ENCODE measurements around the gene CAPZB.
A peak's percentile ranks its signal among the peaks of the same experiment; 100 is the strongest.

Gene CAPZB

GRCh38 chr1:19407494-19408096 lies 77.7 kb downstream of the CAPZB start:
- Histone ChIP-seq H3K4me1 (ENCODE audit: control insufficient read depth, insufficient read depth, low read length) (peaks cover 47% of the 10 kb centered on the region), H3K36me3 (ENCODE audit: control insufficient read depth, insufficient read depth, low read length) (no peaks in the 10 kb centered on the region)

GRCh38 chr1:19406680-19407079 lies 78.7 kb downstream of the CAPZB start:
- peak overlapping the region; percentile 82 for H3K27ac ChIP-seq (ENCODE audit: insufficient read depth, low read depth, low read length, poor library complexity, severe bottlenecking)
- H3K36me3 ChIP-seq (ENCODE audit: control insufficient read depth, insufficient read depth, low read length): no peaks in the 10 kb centered on the region
- WGBS, 2 experiments: 97 to 98% methylated on average over 5 of the region's 5 CpGs
- no peaks in the 10 kb centered on the region for H3K9me3 ChIP-seq (ENCODE audit: control insufficient read depth, low read length)
- H3K27me3 ChIP-seq (ENCODE audit: control insufficient read depth, insufficient read depth, low read length, poor library complexity, severe bottlenecking): no peaks in the 10 kb centered on the region
- H3K4me1 ChIP-seq (ENCODE audit: control insufficient read depth, insufficient read depth, low read length): peaks cover 56% of the 10 kb centered on the region
- H3K4me3 ChIP-seq (ENCODE audit: insufficient read depth, low read depth, low read length): no peak overlapping the region

More at GRCh38 chr1:19407494-19408096, 77.7 kb downstream of the CAPZB start:
- no peak overlapping the region for H3K27ac ChIP-seq (ENCODE audit: insufficient read depth, low read depth, low read length, poor library complexity, severe bottlenecking)
- WGBS, 2 experiments: 85% methylated on average over 8 of the region's 8 CpGs
- no peaks in the 10 kb centered on the region for H3K27me3 ChIP-seq (ENCODE audit: control insufficient read depth, insufficient read depth, low read length, poor library complexity, severe bottlenecking)
- no peaks in the 10 kb centered on the region for H3K9me3 ChIP-seq (ENCODE audit: control insufficient read depth, low read length)
- no peak overlapping the region for H3K4me3 ChIP-seq (ENCODE audit: insufficient read depth, low read depth, low read length)

GRCh38 chr1:19405761-19406487 lies 79.4 kb downstream of the CAPZB start:
- no peaks in the 10 kb centered on the region for H3K27me3 ChIP-seq (ENCODE audit: control insufficient read depth, insufficient read depth, low read length, poor library complexity, severe bottlenecking)
- peak overlapping the region; percentile 82 for H3K27ac ChIP-seq (ENCODE audit: insufficient read depth, low read depth, low read length, poor library complexity, severe bottlenecking)
- H3K4me3 ChIP-seq (ENCODE audit: insufficient read depth, low read depth, low read length): no peak overlapping the region
- 35 to 43% methylated on average over 22 of the region's 22 CpGs for WGBS, 2 experiments
- no peaks in the 10 kb centered on the region for H3K9me3 ChIP-seq (ENCODE audit: control insufficient read depth, low read length)
- no peaks in the 10 kb centered on the region for H3K36me3 ChIP-seq (ENCODE audit: control insufficient read depth, insufficient read depth, low read length)
- peaks cover 62% of the 10 kb centered on the region for H3K4me1 ChIP-seq (ENCODE audit: control insufficient read depth, insufficient read depth, low read length)

GRCh38 chr1:19405195-19405760 lies 80.1 kb downstream of the CAPZB start:
- WGBS, 2 experiments: 77 to 83% methylated on average over 10 of the region's 10 CpGs
- Histone ChIP-seq H3K4me3 (ENCODE audit: insufficient read depth, low read depth, low read length) (no peak overlapping the region), H3K4me1 (ENCODE audit: control insufficient read depth, insufficient read depth, low read length) (peaks cover 68% of the 10 kb centered on the region), H3K36me3 (ENCODE audit: control insufficient read depth, insufficient read depth, low read length) (no peaks in the 10 kb centered on the region), H3K27me3 (ENCODE audit: control insufficient read depth, insufficient read depth, low read length, poor library complexity, severe bottlenecking) (no peaks in the 10 kb centered on the region), H3K9me3 (ENCODE audit: control insufficient read depth, low read length) (no peaks in the 10 kb centered on the region), H3K27ac (ENCODE audit: insufficient read depth, low read depth, low read length, poor library complexity, severe bottlenecking) (peak overlapping the region; percentile 82)

GRCh38 chr1:19404748-19405147 lies 80.6 kb downstream of the CAPZB start:
- H3K4me3 ChIP-seq (ENCODE audit: insufficient read depth, low read depth, low read length): no peak overlapping the region
- no peak overlapping the region for H3K27ac ChIP-seq (ENCODE audit: insufficient read depth, low read depth, low read length, poor library complexity, severe bottlenecking)
- H3K4me1 ChIP-seq (ENCODE audit: control insufficient read depth, insufficient read depth, low read length): peaks cover 73% of the 10 kb centered on the region
- H3K9me3 ChIP-seq (ENCODE audit: control insufficient read depth, low read length): no peaks in the 10 kb centered on the region
- H3K36me3 ChIP-seq (ENCODE audit: control insufficient read depth, insufficient read depth, low read length): no peaks in the 10 kb centered on the region
- H3K27me3 ChIP-seq (ENCODE audit: control insufficient read depth, insufficient read depth, low read length, poor library complexity, severe bottlenecking): no peaks in the 10 kb centered on the region
- WGBS, 2 experiments: 94 to 95% methylated on average over 5 of the region's 5 CpGs

- WGBS, 2 experiments: 94% methylated on average over 5 of the region's 5 CpGs
- Histone ChIP-seq H3K36me3 (ENCODE audit: control insufficient read depth, insufficient read depth, low read length) (no peaks in the 10 kb centered on the region), H3K9me3 (ENCODE audit: control insufficient read depth, low read length) (no peaks in the 10 kb centered on the region), H3K27me3 (ENCODE audit: control insufficient read depth, insufficient read depth, low read length, poor library complexity, severe bottlenecking) (no peaks in the 10 kb centered on the region), H3K4me1 (ENCODE audit: control insufficient read depth, insufficient read depth, low read length) (peaks cover 70% of the 10 kb centered on the region), H3K27ac (ENCODE audit: insufficient read depth, low read depth, low read length, poor library complexity, severe bottlenecking) (no peak overlapping the region), H3K4me3 (ENCODE audit: insufficient read depth, low read depth, low read length) (no peak overlapping the region)
Measured at GRCh38 chr1:19403256-19403655, 82.1 kb downstream of the CAPZB start.

- Histone ChIP-seq H3K4me3 (ENCODE audit: insufficient read depth, low read depth, low read length) (no peak overlapping the region), H3K9me3 (ENCODE audit: control insufficient read depth, low read length) (no peaks in the 10 kb centered on the region), H3K27ac (ENCODE audit: insufficient read depth, low read depth, low read length, poor library complexity, severe bottlenecking) (no peak overlapping the region), H3K36me3 (ENCODE audit: control insufficient read depth, insufficient read depth, low read length) (no peaks in the 10 kb centered on the region), H3K4me1 (ENCODE audit: control insufficient read depth, insufficient read depth, low read length) (peaks cover 60% of the 10 kb centered on the region), H3K27me3 (ENCODE audit: control insufficient read depth, insufficient read depth, low read length, poor library complexity, severe bottlenecking) (no peaks in the 10 kb centered on the region)
- 85 to 86% methylated on average over 7 of the region's 7 CpGs for WGBS, 2 experiments
Measured at GRCh38 chr1:19402031-19402813, 83.1 kb downstream of the CAPZB start.

GRCh38 chr1:19401535-19401889 lies 83.8 kb downstream of the CAPZB start:
- Histone ChIP-seq H3K27ac (ENCODE audit: insufficient read depth, low read depth, low read length, poor library complexity, severe bottlenecking) (peak overlapping the region; percentile 38), H3K36me3 (ENCODE audit: control insufficient read depth, insufficient read depth, low read length) (no peaks in the 10 kb centered on the region), H3K4me3 (ENCODE audit: insufficient read depth, low read depth, low read length) (no peak overlapping the region), H3K4me1 (ENCODE audit: control insufficient read depth, insufficient read depth, low read length) (peaks cover 55% of the 10 kb centered on the region), H3K9me3 (ENCODE audit: control insufficient read depth, low read length) (no peaks in the 10 kb centered on the region), H3K27me3 (ENCODE audit: control insufficient read depth, insufficient read depth, low read length, poor library complexity, severe bottlenecking) (no peaks in the 10 kb centered on the region)
- 53 to 67% methylated on average over 3 of the region's 3 CpGs for WGBS, 2 experiments

- WGBS, 2 experiments: 50 to 51% methylated on average over 7 of the region's 7 CpGs
- Histone ChIP-seq H3K4me3 (ENCODE audit: insufficient read depth, low read depth, low read length) (no peak overlapping the region), H3K9me3 (ENCODE audit: control insufficient read depth, low read length) (no peaks in the 10 kb centered on the region), H3K27ac (ENCODE audit: insufficient read depth, low read depth, low read length, poor library complexity, severe bottlenecking) (peak overlapping the region; percentile 39), H3K4me1 (ENCODE audit: control insufficient read depth, insufficient read depth, low read length) (peaks cover 54% of the 10 kb centered on the region), H3K36me3 (ENCODE audit: control insufficient read depth, insufficient read depth, low read length) (no peaks in the 10 kb centered on the region), H3K27me3 (ENCODE audit: control insufficient read depth, insufficient read depth, low read length, poor library complexity, severe bottlenecking) (no peaks in the 10 kb centered on the region)
Measured at GRCh38 chr1:19400875-19401534, 84.3 kb downstream of the CAPZB start.

Measured in ectodermal cell (in vitro differentiated cells).